Neuronal stem cell (in vitro differentiated cells): ENCODE results near the gene TMCO4.
A peak's percentile ranks its signal among the peaks of the same experiment; 100 is the strongest.

Experiments used
- DNase-seq: peaks from one replicate; pipeline ENCODE4 v3.0.0-alpha.2; 2013; ENCODE audit warnings: low spot score
- H2AFZ ChIP-seq: one replicate; pipeline ENCODE4 v1.6.1; 2013; ENCODE audit warnings: mild to moderate bottlenecking, low read length, inconsistent platforms
- H2AK5ac ChIP-seq: 2 replicates; pipeline ENCODE4 v1.6.1; 2013; ENCODE audit warnings: low read depth, mild to moderate bottlenecking, inconsistent platforms, low read length, moderate library complexity, mixed read lengths
- H2BK120ac ChIP-seq: 2 replicates; pipeline ENCODE4 v1.6.1; 2013; ENCODE audit warnings: low read depth, mild to moderate bottlenecking, inconsistent platforms, low read length, moderate library complexity, mixed read lengths
- H2BK12ac ChIP-seq: one replicate; pipeline ENCODE4 v1.6.1; 2013; ENCODE audit warnings: low read length, inconsistent platforms
- H2BK15ac ChIP-seq: 2 replicates; pipeline ENCODE4 v1.6.1; 2013; ENCODE audit warnings: mild to moderate bottlenecking, low read length, inconsistent platforms, mixed read lengths
- H2BK5ac ChIP-seq: one replicate; pipeline ENCODE4 v1.6.1; 2013; ENCODE audit warnings: inconsistent platforms, mild to moderate bottlenecking, low read length, moderate library complexity
- H3K14ac ChIP-seq: one replicate; pipeline ENCODE4 v1.6.1; 2013; ENCODE audit warnings: low read length, inconsistent platforms
- H3K18ac ChIP-seq: 2 replicates; pipeline ENCODE4 v1.6.1; 2013; ENCODE audit warnings: low read length, inconsistent platforms
- H3K23ac ChIP-seq: 2 replicates; pipeline ENCODE4 v1.6.1; 2013; ENCODE audit warnings: low read depth, mild to moderate bottlenecking, mixed read lengths, low read length, inconsistent platforms; ENCODE audit not compliant: poor library complexity
- H3K27ac ChIP-seq: replicated peaks from 3 replicates; pipeline ENCODE4 v1.5.1; 2013; ENCODE audit warnings: low read length, inconsistent platforms
- H3K27me3 ChIP-seq, 3 experiments: 2 replicates each; pipeline ENCODE4 v1.6.1; 2013; ENCODE audit warnings: low read length in 3 of 3, mild to moderate bottlenecking in 2 of 3, inconsistent platforms in 1 of 3, low read depth in 1 of 3, mixed read lengths in 1 of 3, moderate library complexity in 1 of 3; ENCODE audit not compliant: control insufficient read depth in 3 of 3, insufficient read depth in 3 of 3
- H3K36me3 ChIP-seq, 2 donors: replicated peaks in 1 of 2; 2 replicates each; pipeline ENCODE4 v1.6.1; 2013; ENCODE audit warnings: low read length in 2 of 2; ENCODE audit not compliant: control insufficient read depth in 2 of 2, insufficient read depth in 2 of 2
- H3K4ac ChIP-seq: 2 replicates; pipeline ENCODE4 v1.6.1; 2013; ENCODE audit warnings: inconsistent platforms, mild to moderate bottlenecking, low read length, moderate library complexity
- H3K4me1 ChIP-seq, 2 donors: 1 replicate in 1 of 2; 2 replicates in 1 of 2; pipeline ENCODE4 v1.6.1; 2013; ENCODE audit warnings: low read length in 2 of 2, low read depth in 1 of 2; ENCODE audit not compliant: control insufficient read depth in 2 of 2, insufficient read depth in 1 of 2
- H3K4me2 ChIP-seq: one replicate; pipeline ENCODE4 v1.6.1; 2013; ENCODE audit warnings: mild to moderate bottlenecking, low read length, inconsistent platforms; ENCODE audit not compliant: insufficient read depth, poor library complexity, severe bottlenecking
- H3K4me3 ChIP-seq, 2 donors: 2 replicates each; pipeline ENCODE4 v1.5.1; 2013; ENCODE audit warnings: low read length in 2 of 2, mild to moderate bottlenecking in 2 of 2, inconsistent platforms in 1 of 2, moderate library complexity in 1 of 2
- H3K79me1 ChIP-seq: one replicate; pipeline ENCODE4 v1.6.1; 2013; ENCODE audit warnings: low read depth, mild to moderate bottlenecking, inconsistent platforms, low read length, moderate library complexity
- H3K9ac ChIP-seq: one replicate; pipeline ENCODE4 v1.6.1; 2013; ENCODE audit warnings: mild to moderate bottlenecking, low read depth, low read length, inconsistent platforms; ENCODE audit not compliant: poor library complexity
- H3K9me3 ChIP-seq, 2 donors: replicated peaks in 1 of 2; 2 replicates each; pipeline versions ENCODE3 to v1.6.1; 2013; ENCODE audit warnings: low read length in 2 of 2, mild to moderate bottlenecking in 2 of 2, inconsistent platforms in 1 of 2, low read depth in 1 of 2, mixed read lengths in 1 of 2, moderate library complexity in 1 of 2; ENCODE audit not compliant: control insufficient read depth in 2 of 2, insufficient read depth in 1 of 2
- H4K8ac ChIP-seq: one replicate; pipeline ENCODE4 v1.6.1; 2013; ENCODE audit warnings: low read depth, mild to moderate bottlenecking, inconsistent platforms, low read length, moderate library complexity
- H4K91ac ChIP-seq: one replicate; pipeline ENCODE4 v1.6.1; 2013; ENCODE audit warnings: low read length, low read depth, mild to moderate bottlenecking, inconsistent platforms; ENCODE audit not compliant: poor library complexity
- WGBS, 2 donors: extraction: QIAGEN DNeasy Blood & Tissue Kit; methylation state at CpG; one replicate each; pipeline ENCODE4 v1.1.7; 2013; ENCODE audit warnings: missing lambda C conversion rate in 2 of 2, mixed read lengths in 1 of 2; ENCODE audit not compliant: insufficient read length in 2 of 2, insufficient replicate concordance in 1 of 2; ENCODE audit errors: extremely low coverage in 2 of 2; 5-methylcytosine and 5-hydroxymethylcytosine counted together

The TMCO4 gene

GRCh38 chr1:19715334-19716203, 84.1 kb downstream of the TMCO4 start:
- H3K27me3 ChIP-seq, result peaks cover 0 to 14% (median 0%) of the 10 kb centered on the region in 3 experiments
- H4K8ac ChIP-seq, result no peak overlapping the region
- H3K23ac ChIP-seq, result no peak overlapping the region
- no peak overlapping the region for H2BK12ac ChIP-seq
- no peak overlapping the region for H2BK120ac ChIP-seq
- H3K4me3 ChIP-seq, result no peak overlapping the region
- no peak overlapping the region for H4K91ac ChIP-seq
- no peak overlapping the region for H3K14ac ChIP-seq
- H3K79me1 ChIP-seq, result no peaks in the 10 kb centered on the region
- H2BK5ac ChIP-seq, result no peak overlapping the region
- no peaks in the 10 kb centered on the region for H3K36me3 ChIP-seq
- no peak overlapping the region for H2AK5ac ChIP-seq
- H2BK15ac ChIP-seq, result no peak overlapping the region
- peak; percentile 95 for DNase-seq
- no peak overlapping the region for H3K4ac ChIP-seq
- no peaks in the 10 kb centered on the region for H3K9me3 ChIP-seq
- no peak overlapping the region for H3K4me2 ChIP-seq
- no peak overlapping the region for H3K9ac ChIP-seq
- no peak overlapping the region for H3K27ac ChIP-seq
- no peak overlapping the region for H2AFZ ChIP-seq
- no CpG with 5 or more reads among the region's 12 CpGs for WGBS, 2 donors
- H3K18ac ChIP-seq, result no peak overlapping the region
- H3K4me1 ChIP-seq, result no peaks in the 10 kb centered on the region

GRCh38 chr1:19712928-19713327, 86.8 kb downstream of the TMCO4 start:
- Histone ChIP-seq H3K9ac (no peak overlapping the region), H3K18ac (no peak overlapping the region), H2BK15ac (no peak overlapping the region)

GRCh38 chr1:19710825-19711611, 88.7 kb downstream of the TMCO4 start:
- H2BK15ac ChIP-seq, result no peak overlapping the region
- H3K79me1 ChIP-seq, result no peaks in the 10 kb centered on the region
- WGBS, 2 donors, result no CpG with 5 or more reads among the region's 12 CpGs
- H4K91ac ChIP-seq, result no peak overlapping the region
- H4K8ac ChIP-seq, result no peak overlapping the region
- H2BK120ac ChIP-seq, result no peak overlapping the region
- no peak overlapping the region for H3K9ac ChIP-seq
- no peak overlapping the region for H3K4me3 ChIP-seq
- DNase-seq, result no peak
- no peaks in the 10 kb centered on the region for H3K4me1 ChIP-seq
- no peak overlapping the region for H2BK5ac ChIP-seq
- no peak overlapping the region for H3K14ac ChIP-seq
- no peaks in the 10 kb centered on the region for H3K36me3 ChIP-seq
- no peak overlapping the region for H2AFZ ChIP-seq
- H3K4me2 ChIP-seq, result no peak overlapping the region
- no peak overlapping the region for H3K23ac ChIP-seq
- H3K27ac ChIP-seq, result no peak overlapping the region
- no peak overlapping the region for H3K4ac ChIP-seq
- no peak overlapping the region for H2BK12ac ChIP-seq
- H3K9me3 ChIP-seq, result no peaks in the 10 kb centered on the region
- H3K18ac ChIP-seq, result no peak overlapping the region
- H3K27me3 ChIP-seq, result peaks cover 0 to 33% (median 0%) of the 10 kb centered on the region in 3 experiments
- H2AK5ac ChIP-seq, result no peak overlapping the region

More at GRCh38 chr1:19712928-19713327, 86.8 kb downstream of the TMCO4 start:
- H2BK5ac ChIP-seq, result no peak overlapping the region
- no peak overlapping the region for H3K4ac ChIP-seq
- no CpG with 5 or more reads among the region's 4 CpGs for WGBS, 2 donors
- H3K27ac ChIP-seq, result no peak overlapping the region
- no peaks in the 10 kb centered on the region for H3K4me1 ChIP-seq
- H4K91ac ChIP-seq, result no peak overlapping the region
- H3K79me1 ChIP-seq, result no peaks in the 10 kb centered on the region
- H3K4me2 ChIP-seq, result no peak overlapping the region
- H3K9me3 ChIP-seq, result no peaks in the 10 kb centered on the region
- no peak overlapping the region for H2BK120ac ChIP-seq
- no peak overlapping the region for H3K14ac ChIP-seq
- no peaks in the 10 kb centered on the region for H3K36me3 ChIP-seq
- no peak overlapping the region for H2BK12ac ChIP-seq
- H2AK5ac ChIP-seq, result no peak overlapping the region
- no peak overlapping the region for H2AFZ ChIP-seq
- DNase-seq, result no peak
- H3K4me3 ChIP-seq, result no peak overlapping the region
- peaks cover 0 to 21% (median 0%) of the 10 kb centered on the region in 3 experiments for H3K27me3 ChIP-seq
- H4K8ac ChIP-seq, result no peak overlapping the region
- H3K23ac ChIP-seq, result no peak overlapping the region

GRCh38 chr1:19709260-19709793, 90.4 kb downstream of the TMCO4 start:
- DNase-seq, result no peak
- Histone ChIP-seq H3K79me1 (no peaks in the 10 kb centered on the region), H2AK5ac (no peak overlapping the region), H4K91ac (no peak overlapping the region), H3K4me3 (no peak overlapping the region), H3K4me1 (peaks cover under 1 to 2% of the 10 kb centered on the region in 2 donors), H3K36me3 (no peaks in the 10 kb centered on the region), H3K27me3 (peaks cover 0 to 36% (median 0%) of the 10 kb centered on the region in 3 experiments), H2BK5ac (no peak overlapping the region), H2BK120ac (no peak overlapping the region), H3K9me3 (no peaks in the 10 kb centered on the region), H3K27ac (no peak overlapping the region), H2BK15ac (no peak overlapping the region), H2AFZ (no peak overlapping the region), H3K14ac (no peak overlapping the region), H2BK12ac (no peak overlapping the region), H3K18ac (no peak overlapping the region), H3K9ac (no peak overlapping the region), H3K4me2 (no peak overlapping the region), H4K8ac (no peak overlapping the region), H3K23ac (no peak overlapping the region), H3K4ac (no peak overlapping the region)
- no CpG with 5 or more reads among the region's 4 CpGs for WGBS, 2 donors
